Measurements from ENCODE around the gene PGM2L1. TPM values are rescaled to one million over a fixed set of nuclear protein-coding genes. Genes with fewer than 3 reads are reported as not detected.

The PGM2L1 gene
- total and polyA plus RNA-seq, 2 donors (not counting 1 experiment from before 2014, with no cell fraction given), result 1.6 to 8.4 TPM

DNA sequence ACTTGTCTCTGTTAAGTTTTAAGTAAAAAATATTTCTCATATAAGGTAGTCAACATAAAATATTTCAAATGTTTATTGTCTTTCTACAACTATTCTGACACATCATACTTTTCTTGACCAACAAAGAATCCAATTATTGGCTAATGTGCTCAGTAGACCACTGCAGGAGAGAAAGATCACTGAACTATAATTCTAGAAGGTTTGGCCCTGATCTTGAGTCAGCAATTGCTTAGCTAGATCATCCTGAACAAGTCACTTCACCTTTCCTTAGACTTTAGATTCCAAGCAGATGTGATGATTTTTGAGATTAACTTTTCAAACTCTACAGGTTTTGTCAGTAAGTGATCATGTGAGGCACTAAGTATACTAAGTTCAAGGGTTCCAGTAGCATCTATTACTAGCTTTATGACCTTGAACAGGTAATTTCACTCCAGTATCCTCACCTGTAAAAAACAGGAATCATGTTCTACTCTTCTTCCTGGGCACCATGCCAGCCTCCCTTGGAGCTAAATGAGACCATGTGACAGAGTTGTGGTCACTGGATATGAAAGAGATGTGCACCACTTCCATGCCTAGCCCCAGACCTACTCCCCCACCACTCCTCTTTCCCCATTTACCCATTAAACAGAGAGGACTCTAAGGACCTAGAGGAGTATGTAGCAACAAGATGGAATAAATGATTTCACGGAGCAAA is 17.3 kb downstream of the PGM2L1 start:
- Mint-ChIP-seq H3K4me1 (no peaks in the 10 kb centered on the region), H3K9me3 (ENCODE audit: insufficient read depth) (no peaks in the 10 kb centered on the region), H3K27ac (no peak overlapping the region), H3K4me3 (no peak overlapping the region), H3K27me3 (no peaks in the 10 kb centered on the region)
- no peaks in the 10 kb centered on the region for H4K20me1 ChIP-seq (ENCODE audit: control insufficient read depth, insufficient read depth, low read length, poor library complexity, severe bottlenecking)
- no peaks in the 10 kb centered on the region for H3K27me3 ChIP-seq (replicated peaks in 1 of 4; ENCODE audit: control extremely low read depth in 1 of 4, control insufficient read depth in 3 of 4, insufficient read depth in 4 of 4, low read length in 3 of 4)
- H3K4me3 ChIP-seq (ENCODE audit: control extremely low read depth in 1 of 5, extremely low read depth in 1 of 5, insufficient read depth in 1 of 5, low read depth in 2 of 5, low read length in 4 of 5), result no peak overlapping the region
- intact Hi-C loops (cut with micrococcal nuclease), result no loop called here
- no peak overlapping the region for H3K27ac ChIP-seq (ENCODE audit: low read length in 2 of 2)
- no peak for ATAC-seq (ENCODE audit: low read depth)
- no peaks in the 10 kb centered on the region for H3K9me3 ChIP-seq (ENCODE audit: control extremely low read depth in 1 of 3, control insufficient read depth in 2 of 3, insufficient read depth in 1 of 3, low read length in 2 of 3)
- TF ChIP-seq, protein P1, sequence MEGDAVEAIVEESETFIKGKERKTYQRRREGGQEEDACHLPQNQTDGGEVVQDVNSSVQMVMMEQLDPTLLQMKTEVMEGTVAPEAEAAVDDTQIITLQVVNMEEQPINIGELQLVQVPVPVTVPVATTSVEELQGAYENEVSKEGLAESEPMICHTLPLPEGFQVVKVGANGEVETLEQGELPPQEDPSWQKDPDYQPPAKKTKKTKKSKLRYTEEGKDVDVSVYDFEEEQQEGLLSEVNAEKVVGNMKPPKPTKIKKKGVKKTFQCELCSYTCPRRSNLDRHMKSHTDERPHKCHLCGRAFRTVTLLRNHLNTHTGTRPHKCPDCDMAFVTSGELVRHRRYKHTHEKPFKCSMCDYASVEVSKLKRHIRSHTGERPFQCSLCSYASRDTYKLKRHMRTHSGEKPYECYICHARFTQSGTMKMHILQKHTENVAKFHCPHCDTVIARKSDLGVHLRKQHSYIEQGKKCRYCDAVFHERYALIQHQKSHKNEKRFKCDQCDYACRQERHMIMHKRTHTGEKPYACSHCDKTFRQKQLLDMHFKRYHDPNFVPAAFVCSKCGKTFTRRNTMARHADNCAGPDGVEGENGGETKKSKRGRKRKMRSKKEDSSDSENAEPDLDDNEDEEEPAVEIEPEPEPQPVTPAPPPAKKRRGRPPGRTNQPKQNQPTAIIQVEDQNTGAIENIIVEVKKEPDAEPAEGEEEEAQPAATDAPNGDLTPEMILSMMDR (IDR thresholded peaks at IDR 0.05), result no peak
- no peak for TF ChIP-seq EZH2 (IDR thresholded peaks at IDR 0.05; ENCODE audit: borderline replicate concordance, insufficient read depth, low read depth, low read length, poor library complexity, severe bottlenecking)
- WGBS (ENCODE audit: insufficient coverage), result no CpG with 5 or more reads among the region's 1 CpG
- no peak for DNase-seq
- no peaks in the 10 kb centered on the region for H3K4me1 ChIP-seq (ENCODE audit: control insufficient read depth in 2 of 2, insufficient read depth in 2 of 2, low read length in 2 of 2)
- H3K79me2 ChIP-seq (ENCODE audit: control insufficient read depth, insufficient read depth, low read length), result peaks cover 4% of the 10 kb centered on the region
- H3K36me3 ChIP-seq (replicated peaks in 1 of 2; ENCODE audit: control extremely low read depth in 1 of 2, control insufficient read depth in 1 of 2, extremely low read depth in 1 of 2, insufficient read depth in 2 of 2, low read length in 1 of 2), result no peaks in the 10 kb centered on the region
- ChIA-PET POLR2A (no interaction called here), CTCF (interaction anchor here (1.2 to 1.5 kb wide), 3 partner anchors 8 to 68 kb away, joined by 3 to 7 read pairs (median 4); no protein-coding TSS in a partner anchor)
- H3K9ac ChIP-seq (ENCODE audit: low read length), result no peak overlapping the region
- no peak overlapping the region for H2AFZ ChIP-seq (ENCODE audit: insufficient read depth, low read depth, low read length, poor library complexity, severe bottlenecking)
- H3K4me2 ChIP-seq (replicated peaks; ENCODE audit: low read depth, low read length, poor library complexity, severe bottlenecking), result no peak overlapping the region

DNA sequence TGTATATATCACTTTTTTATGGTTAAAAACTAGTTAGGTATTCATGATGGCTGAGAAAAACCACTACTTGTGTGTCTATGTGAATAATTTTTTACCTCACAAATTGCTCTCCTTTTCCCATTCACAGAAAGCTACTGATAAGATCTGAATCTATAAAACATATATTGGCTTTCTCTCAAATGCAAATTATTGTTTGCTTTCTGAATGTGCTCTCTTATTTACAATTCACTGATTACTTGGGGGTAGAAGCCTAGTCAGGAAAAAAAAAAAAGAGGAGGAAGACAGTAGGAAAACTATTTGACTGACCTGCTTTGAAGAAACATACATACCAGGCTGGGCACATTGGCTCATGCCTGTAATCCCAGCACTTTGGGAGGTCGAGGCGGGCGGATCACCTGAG is 20.5 kb downstream of the PGM2L1 start:
- DNase-seq, result no peak
- WGBS (ENCODE audit: insufficient coverage), result no CpG with 5 or more reads among the region's 3 CpGs
- POLR2A ChIA-PET, result no interaction called here
- Histone ChIP-seq H3K36me3 (replicated peaks in 1 of 2; ENCODE audit: control extremely low read depth in 1 of 2, control insufficient read depth in 1 of 2, extremely low read depth in 1 of 2, insufficient read depth in 2 of 2, low read length in 1 of 2) (no peaks in the 10 kb centered on the region), H3K79me2 (ENCODE audit: control insufficient read depth, insufficient read depth, low read length) (no peaks in the 10 kb centered on the region), H3K9me3 (ENCODE audit: control extremely low read depth in 1 of 3, control insufficient read depth in 2 of 3, insufficient read depth in 1 of 3, low read length in 2 of 3) (no peaks in the 10 kb centered on the region), H3K9ac (ENCODE audit: low read length) (no peak overlapping the region), H4K20me1 (ENCODE audit: control insufficient read depth, insufficient read depth, low read length, poor library complexity, severe bottlenecking) (no peaks in the 10 kb centered on the region), H3K27me3 (replicated peaks in 1 of 4; ENCODE audit: control extremely low read depth in 1 of 4, control insufficient read depth in 3 of 4, insufficient read depth in 4 of 4, low read length in 3 of 4) (no peaks in the 10 kb centered on the region), H3K4me1 (ENCODE audit: control insufficient read depth in 2 of 2, insufficient read depth in 2 of 2, low read length in 2 of 2) (no peaks in the 10 kb centered on the region), H2AFZ (ENCODE audit: insufficient read depth, low read depth, low read length, poor library complexity, severe bottlenecking) (no peak overlapping the region), H3K4me2 (replicated peaks; ENCODE audit: low read depth, low read length, poor library complexity, severe bottlenecking) (no peak overlapping the region), H3K27ac (ENCODE audit: low read length in 2 of 2) (no peak overlapping the region), H3K4me3 (ENCODE audit: control extremely low read depth in 1 of 5, extremely low read depth in 1 of 5, insufficient read depth in 1 of 5, low read depth in 2 of 5, low read length in 4 of 5) (no peak overlapping the region)
- no peaks in the 10 kb centered on the region for H3K4me1 Mint-ChIP-seq
- CTCF ChIA-PET, result interaction anchor here (1.7 kb wide), 1 partner anchor 12 kb away, joined by 5 read pairs; no protein-coding TSS in a partner anchor
- no peak for ATAC-seq (ENCODE audit: low read depth)
- TF ChIP-seq, protein P1 (IDR thresholded peaks at IDR 0.05), result no peak
- no peak for TF ChIP-seq EZH2 (IDR thresholded peaks at IDR 0.05; ENCODE audit: borderline replicate concordance, insufficient read depth, low read depth, low read length, poor library complexity, severe bottlenecking)
- H3K9me3 Mint-ChIP-seq (ENCODE audit: insufficient read depth), result no peaks in the 10 kb centered on the region
- H3K27me3 Mint-ChIP-seq, result no peaks in the 10 kb centered on the region
- H3K27ac Mint-ChIP-seq, result no peak overlapping the region
- H3K4me3 Mint-ChIP-seq, result no peak overlapping the region
- intact Hi-C loops (cut with micrococcal nuclease), result no loop called here

Data from B cell (primary cell).